HL-60 (cell line): ENCODE measurements around the gene HOXB13.

Source experiments
- CTCF ChIP-seq: IDR thresholded peaks from one replicate; pipeline ENCODE4 v1.5.1; 2011; ENCODE audit warnings: low read length, control low read depth, inconsistent platforms; ENCODE audit not compliant: insufficient read depth
- POLR2AphosphoS5 ChIP-seq: IDR thresholded peaks from 2 replicates; pipeline ENCODE4 v1.6.1; 2012; ENCODE audit warnings: low read depth

- TF ChIP-seq POLR2AphosphoS5, result no peak
- TF ChIP-seq CTCF, result no peak
Observed at GRCh38 chr17:48731355-48731754, 2.8 kb upstream of the HOXB13 start.
